Stimulated activated naive CD4-positive, alpha-beta T cell treated with Interleukin-2 at 50 U/mL for 16 hours (primary cell): ENCODE measurements around the gene DAAM1.
A peak's percentile ranks its signal among the peaks of the same experiment; 100 is the strongest.

Experiments used
- DNase-seq: peaks from one replicate; lab custom pipeline; 2025; lab: John Stamatoyannopoulos, UW

DAAM1 gene

GRCh38 chr14:59188461-59189090, at the start of gene DAAM1:
Gene DAAM1, plus strand, starts transcription at chr14:59188667. Its CDS starts 74,811 bp downstream, at chr14:59263478.
- DNase-seq: peak; percentile 97

GRCh38 chr14:59139324-59139723, 49.1 kb upstream of the DAAM1 start:
- DNase-seq: no peak

- DNase-seq: no peak
Observed at GRCh38 chr14:59140106-59140843, 48.2 kb upstream of the DAAM1 start.

GRCh38 chr14:59146484-59146883, 42.0 kb upstream of the DAAM1 start:
- no peak for DNase-seq

- no peak for DNase-seq
Observed at GRCh38 chr14:59147007-59147406, 41.5 kb upstream of the DAAM1 start.

GRCh38 chr14:59148334-59148900, 40.0 kb upstream of the DAAM1 start:
- no peak for DNase-seq

GRCh38 chr14:59150990-59151389, 37.5 kb upstream of the DAAM1 start:
- no peak for DNase-seq

- no peak for DNase-seq
Observed at GRCh38 chr14:59154373-59154772, 34.1 kb upstream of the DAAM1 start.

- DNase-seq: no peak
Observed at GRCh38 chr14:59155886-59156285, 32.6 kb upstream of the DAAM1 start.

GRCh38 chr14:59159169-59159568, 29.3 kb upstream of the DAAM1 start:
- no peak for DNase-seq

- no peak for DNase-seq
Observed at GRCh38 chr14:59160506-59160905, 28.0 kb upstream of the DAAM1 start.

- DNase-seq: peak; percentile 1
Observed at GRCh38 chr14:59161561-59162175, 26.8 kb upstream of the DAAM1 start.

GRCh38 chr14:59166258-59166657, 22.2 kb upstream of the DAAM1 start:
- DNase-seq: no peak

- no peak for DNase-seq
Observed at GRCh38 chr14:59175404-59175803, 13.1 kb upstream of the DAAM1 start.

GRCh38 chr14:59176765-59177164, 11.7 kb upstream of the DAAM1 start:
- DNase-seq: no peak

- no peak for DNase-seq
Observed at GRCh38 chr14:59177262-59177661, 11.2 kb upstream of the DAAM1 start.

- DNase-seq: no peak
Observed at GRCh38 chr14:59181791-59182190, 6.7 kb upstream of the DAAM1 start.

- no peak for DNase-seq
Observed at GRCh38 chr14:59182641-59183040, 5.8 kb upstream of the DAAM1 start.

GRCh38 chr14:59183150-59183549, 5.3 kb upstream of the DAAM1 start:
- DNase-seq: no peak

GRCh38 chr14:59184396-59184795, 4.1 kb upstream of the DAAM1 start:
- DNase-seq: no peak

- DNase-seq: no peak
Observed at GRCh38 chr14:59185676-59186075, 2.8 kb upstream of the DAAM1 start.

GRCh38 chr14:59186306-59186705, 2.2 kb upstream of the DAAM1 start:
- no peak for DNase-seq

GRCh38 chr14:59187118-59187517, 1.3 kb upstream of the DAAM1 start:
- DNase-seq: no peak
